Measurements from ENCODE around the gene KIR2DL3. TPM values are rescaled to one million over a fixed set of nuclear protein-coding genes. Genes with fewer than 3 reads are reported as not detected.
"Not testable (repeated sequence)": the region's sequence is repeated elsewhere in the genome, so short reads cannot be mapped to it uniquely, and the experiment has no call there.

Gene KIR2DL3
- total RNA-seq, 1 donor from 2014 or later = not detected

DNA sequence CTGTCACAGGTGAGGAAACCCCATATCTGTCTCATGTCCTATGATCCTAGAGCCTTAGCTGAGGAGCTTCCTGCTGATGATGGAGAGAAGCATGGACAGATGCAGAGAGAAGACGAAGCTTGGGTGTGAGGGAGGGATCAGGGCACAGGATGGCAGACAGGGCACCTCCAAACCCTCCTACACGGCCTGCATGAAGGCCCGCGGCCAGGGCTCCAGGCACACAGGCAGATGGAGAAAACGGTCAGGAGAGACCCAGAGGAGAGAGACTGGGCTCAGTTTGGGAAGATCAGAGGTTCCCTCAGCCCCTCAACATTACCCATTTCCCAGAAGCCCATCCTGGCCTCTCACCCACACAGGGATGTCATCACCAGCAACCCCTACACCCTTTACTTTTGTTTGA is 5.8 kb downstream of the KIR2DL3 start:
- not testable (repeated sequence) for DNase-seq (ENCODE audit: low spot score)

GRCh38 chr19:54747614-54748322 is 9.5 kb downstream of the KIR2DL3 start:
- DNase-seq (ENCODE audit: low spot score) = not testable (repeated sequence)

DNA sequence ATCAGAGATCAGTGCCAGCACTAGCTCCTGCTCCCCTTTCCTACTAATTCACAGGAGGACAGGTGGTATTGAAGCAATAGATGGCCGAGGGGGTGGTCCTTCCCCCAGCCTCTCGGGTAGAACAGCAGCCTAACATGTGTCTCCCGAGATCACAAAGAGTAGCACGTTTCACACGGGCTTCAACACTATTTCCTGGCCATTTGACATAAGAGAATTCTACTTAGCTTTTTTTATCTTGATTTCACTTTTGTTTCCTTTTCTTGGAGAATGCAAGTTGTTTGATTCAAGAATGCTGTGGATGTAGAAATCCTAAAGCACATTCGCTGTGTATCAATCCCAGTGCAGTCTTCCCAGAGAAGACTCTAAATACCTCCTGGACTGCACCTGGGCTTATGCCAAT is 12.0 kb downstream of the KIR2DL3 start:
- DNase-seq (ENCODE audit: low spot score) = not testable (repeated sequence)

DNA sequence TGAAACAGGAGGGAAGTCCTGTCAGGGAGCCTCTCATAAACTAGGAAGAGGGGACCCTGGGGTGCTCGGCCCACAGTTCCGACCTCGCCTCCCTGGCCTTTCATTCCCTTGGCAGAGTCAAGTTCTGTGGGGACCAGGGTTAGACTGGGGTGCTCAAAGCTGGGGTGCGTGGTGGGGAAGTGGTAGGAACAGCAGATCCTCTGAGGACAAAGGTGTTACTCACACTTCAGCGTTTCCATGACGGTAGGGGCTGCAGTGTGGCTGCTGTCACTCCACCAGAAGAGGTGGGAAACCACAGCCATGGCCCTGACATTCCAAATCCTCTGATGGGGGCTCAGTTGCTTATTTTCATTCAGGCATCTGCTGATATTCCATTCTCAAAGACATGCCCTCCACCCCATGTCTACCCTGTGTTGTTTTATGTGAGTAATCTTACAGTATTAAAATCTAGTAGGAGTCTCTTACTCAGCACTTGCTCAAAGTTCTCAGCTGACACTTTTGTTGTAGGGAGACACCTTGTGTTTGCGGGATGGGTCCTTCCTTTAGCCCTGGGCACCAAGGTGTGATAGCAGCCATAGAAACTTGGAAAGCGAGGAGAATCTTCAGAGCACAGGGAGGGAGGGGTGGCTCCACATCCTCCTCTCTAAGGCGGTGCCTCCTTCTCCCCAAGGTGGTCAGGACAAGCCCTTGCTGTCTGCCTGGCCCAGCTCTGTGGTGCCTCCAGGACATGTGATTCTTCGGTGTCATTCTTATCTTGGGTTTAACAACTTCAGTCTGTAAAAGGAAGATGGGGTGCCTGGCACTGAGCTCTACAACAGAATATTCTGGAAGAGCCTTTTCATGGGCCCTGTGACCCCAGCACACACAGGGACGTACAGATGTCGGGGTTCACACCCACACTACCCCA is 18.1 kb downstream of the KIR2DL3 start:
- DNase-seq (ENCODE audit: low spot score) = not testable (repeated sequence)

GRCh38 chr19:54758577-54758976 is 20.3 kb downstream of the KIR2DL3 start:
- DNase-seq (ENCODE audit: low spot score) = not testable (repeated sequence)

DNA sequence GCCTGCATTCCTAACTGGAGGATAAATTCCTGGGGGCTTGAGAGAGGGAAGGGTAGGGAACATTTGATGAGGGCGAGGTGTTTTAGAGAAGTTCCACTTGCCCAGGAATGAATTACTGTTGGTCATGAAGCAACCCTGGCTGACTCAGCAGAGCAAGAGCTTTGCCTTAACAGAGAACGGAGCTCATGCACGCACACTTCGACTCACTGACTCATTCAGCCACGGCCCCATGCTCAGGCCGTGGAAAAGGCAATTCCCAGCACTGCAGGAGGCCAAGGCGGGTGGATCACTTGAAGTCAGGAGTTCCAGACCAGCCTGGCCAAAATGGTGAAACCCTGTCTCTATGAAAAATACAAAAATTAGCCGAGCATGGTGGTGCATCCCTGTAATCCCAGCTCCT is 25.9 kb downstream of the KIR2DL3 start:
- not testable (repeated sequence) for DNase-seq (ENCODE audit: low spot score)

DNA sequence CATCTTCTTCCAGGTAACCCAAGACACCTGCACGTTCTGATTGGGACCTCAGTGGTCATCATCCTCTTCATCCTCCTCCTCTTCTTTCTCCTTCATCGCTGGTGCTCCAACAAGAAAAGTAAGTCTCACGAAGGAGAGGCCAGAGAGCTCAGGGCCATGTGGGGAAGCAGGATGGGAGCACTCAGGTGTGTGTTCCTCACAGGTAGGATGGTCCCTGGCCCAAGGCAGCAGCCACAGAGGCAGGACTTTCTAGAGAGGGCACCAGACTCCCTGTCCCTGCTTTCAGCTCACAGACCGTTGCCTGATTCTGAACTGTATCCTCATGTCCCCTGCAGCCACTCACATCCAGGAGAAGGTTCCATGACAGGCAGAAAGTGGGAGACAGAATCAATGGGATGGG is 28.2 kb downstream of the KIR2DL3 start:
- DNase-seq (ENCODE audit: low spot score) = not testable (repeated sequence)

DNA sequence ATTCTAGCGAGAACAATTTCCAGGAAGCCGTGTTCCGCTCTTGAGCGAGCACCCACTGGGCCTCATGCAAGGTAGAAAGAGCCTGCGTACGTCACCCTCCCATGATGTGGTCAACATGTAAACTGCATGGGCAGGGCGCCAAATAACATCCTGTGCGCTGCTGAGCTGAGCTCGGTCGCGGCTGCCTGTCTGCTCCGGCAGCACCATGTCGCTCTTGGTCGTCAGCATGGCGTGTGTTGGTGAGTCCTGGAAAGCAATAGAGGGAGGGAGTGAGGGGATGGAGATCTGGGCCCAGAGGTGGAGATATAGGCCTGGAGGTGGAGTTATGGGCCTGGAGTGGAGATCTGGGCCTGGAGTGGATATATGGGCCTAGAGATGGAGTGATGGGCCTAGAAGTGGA is 31.3 kb downstream of the KIR2DL3 start, which contains the start of gene KIR2DL1:
TSS of gene KIR2DL1 (plus strand) at position 148 of the 400 bp plus-strand sequence. CDS start at position 206, 58 bp downstream.
- DNase-seq (ENCODE audit: low spot score) = not testable (repeated sequence)

- DNase-seq (ENCODE audit: low spot score) = not testable (repeated sequence)
Measured at GRCh38 chr19:54770511-54770910, 32.2 kb downstream of the KIR2DL3 start.

DNA sequence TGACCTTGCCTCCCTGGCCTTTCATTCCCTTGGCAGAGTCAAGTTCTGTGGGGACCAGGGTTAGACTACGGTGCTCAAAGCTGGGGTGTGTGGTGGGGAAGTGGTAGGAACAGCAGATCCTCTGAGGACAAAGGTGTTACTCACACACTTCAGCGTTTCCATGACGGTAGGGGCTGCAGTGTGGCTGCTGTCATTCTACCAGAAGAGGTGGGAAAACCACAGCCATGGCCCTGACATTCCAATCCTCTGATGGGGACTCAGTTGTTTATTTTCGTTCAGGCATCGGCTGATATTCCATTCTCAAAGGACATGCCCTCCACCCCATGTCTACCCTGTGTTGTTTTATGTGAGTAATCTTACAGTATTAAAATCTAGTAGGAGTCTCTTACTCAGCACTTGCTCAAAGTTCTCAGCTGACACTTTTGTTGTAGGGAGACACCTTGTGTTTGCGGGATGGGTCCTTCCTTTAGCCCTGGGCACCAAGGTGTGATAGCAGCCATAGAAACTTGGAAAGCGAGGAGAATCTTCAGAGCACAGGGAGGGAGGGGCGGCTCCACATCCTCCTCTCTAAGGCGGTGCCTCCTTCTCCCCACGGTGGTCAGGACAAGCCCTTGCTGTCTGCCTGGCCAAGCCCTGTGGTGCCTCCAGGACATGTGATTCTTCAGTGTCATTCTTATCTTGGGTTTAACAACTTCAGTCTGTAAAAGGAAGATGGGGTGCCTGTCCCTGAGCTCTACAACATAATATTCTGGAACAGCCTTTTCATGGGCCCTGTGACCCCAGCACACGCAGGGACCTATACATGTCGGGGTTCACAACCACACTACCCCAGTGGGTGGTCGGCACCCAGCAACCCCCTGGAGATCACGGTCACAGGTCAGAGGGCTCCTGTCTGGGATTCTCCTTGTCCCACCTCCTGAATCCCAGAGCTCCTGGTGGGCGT is 33.0 kb downstream of the KIR2DL3 start:
- not testable (repeated sequence) for DNase-seq (ENCODE audit: low spot score)

GRCh38 chr19:54772666-54773065 is 34.4 kb downstream of the KIR2DL3 start:
- not testable (repeated sequence) for DNase-seq (ENCODE audit: low spot score)

- DNase-seq (ENCODE audit: low spot score) = not testable (repeated sequence)
Measured at GRCh38 chr19:54775095-54775815, 36.9 kb downstream of the KIR2DL3 start.

DNA sequence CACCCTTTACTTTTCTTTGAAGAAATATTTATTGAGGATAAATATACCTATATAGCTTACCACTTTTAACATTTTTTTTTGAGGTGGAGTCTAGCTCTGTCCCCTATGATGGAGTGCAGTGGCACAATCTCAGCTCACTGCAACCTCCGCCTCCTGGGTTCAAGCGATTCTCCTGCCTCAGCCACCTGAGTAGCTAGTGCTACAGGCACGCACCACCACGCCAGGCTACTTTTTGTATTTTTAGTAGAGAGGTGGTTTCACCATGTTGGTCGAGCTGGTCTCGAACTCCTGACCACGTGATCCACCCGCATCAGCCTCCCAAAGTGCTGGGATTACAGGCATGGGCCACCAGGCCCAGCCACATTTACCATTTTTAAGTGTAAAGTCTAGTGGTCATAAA is 37.5 kb downstream of the KIR2DL3 start:
- DNase-seq (ENCODE audit: low spot score) = not testable (repeated sequence)

GRCh38 chr19:54777851-54778250 is 39.5 kb downstream of the KIR2DL3 start:
- DNase-seq (ENCODE audit: low spot score) = not testable (repeated sequence)

- not testable (repeated sequence) for DNase-seq (ENCODE audit: low spot score)
Measured at GRCh38 chr19:54778896-54779295, 40.6 kb downstream of the KIR2DL3 start.

GRCh38 chr19:54782916-54783315 is 44.6 kb downstream of the KIR2DL3 start:
- not testable (repeated sequence) for DNase-seq (ENCODE audit: low spot score)

- not testable (repeated sequence) for DNase-seq (ENCODE audit: low spot score)
Measured at GRCh38 chr19:54786091-54786723, 47.9 kb downstream of the KIR2DL3 start.

DNA sequence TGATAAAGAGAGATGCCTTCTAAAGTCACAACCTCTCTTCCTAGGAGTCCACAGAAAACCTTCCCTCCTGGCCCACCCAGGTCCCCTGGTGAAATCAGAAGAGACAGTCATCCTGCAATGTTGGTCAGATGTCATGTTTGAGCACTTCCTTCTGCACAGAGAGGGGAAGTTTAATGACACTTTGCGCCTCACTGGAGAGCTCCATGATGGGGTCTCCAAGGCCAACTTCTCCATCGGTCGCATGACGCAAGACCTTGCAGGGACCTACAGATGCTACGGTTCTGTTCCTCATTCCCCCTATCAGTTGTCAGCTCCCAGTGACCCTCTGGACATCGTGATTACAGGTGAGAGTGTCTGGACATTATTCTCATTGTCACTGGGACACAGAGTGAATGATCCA is 49.8 kb downstream of the KIR2DL3 start:
- not testable (repeated sequence) for DNase-seq (ENCODE audit: low spot score)

GRCh38 chr19:54790711-54791110 is 52.4 kb downstream of the KIR2DL3 start:
- DNase-seq (ENCODE audit: low spot score) = no peak

GRCh38 chr19:54791476-54791875 is 53.2 kb downstream of the KIR2DL3 start:
- DNase-seq (ENCODE audit: low spot score) = no peak

Measured in mucosa of gallbladder (tissue), 1 donor.